ENCODE measurements around the gene PUS10.
"Not testable (repeated sequence)": the region's sequence is repeated elsewhere in the genome, so short reads cannot be mapped to it uniquely, and the experiment has no call there.

The PUS10 gene

DNA sequence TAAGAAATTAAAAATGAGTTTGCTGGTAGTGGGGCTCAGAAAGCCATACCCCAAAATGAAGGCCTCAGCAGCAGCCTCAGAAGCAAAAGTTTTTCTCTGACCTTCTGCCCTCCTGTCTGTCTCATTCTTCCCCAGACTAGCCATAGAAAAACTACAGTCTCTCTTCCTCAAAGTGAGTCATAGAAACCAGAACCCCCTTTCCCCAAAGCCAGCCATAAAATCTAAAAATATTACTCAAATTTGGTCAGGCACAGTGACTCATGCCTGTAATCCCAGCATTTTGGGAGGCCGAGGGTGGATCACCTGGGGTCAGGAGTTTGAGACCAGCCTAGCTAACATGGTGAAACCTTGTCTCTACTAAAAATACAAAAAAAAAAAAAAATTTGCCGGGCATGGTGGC lies 5.8 kb downstream of the PUS10 start:
- not testable (repeated sequence) for DNase-seq (ENCODE audit: low spot score)

DNA sequence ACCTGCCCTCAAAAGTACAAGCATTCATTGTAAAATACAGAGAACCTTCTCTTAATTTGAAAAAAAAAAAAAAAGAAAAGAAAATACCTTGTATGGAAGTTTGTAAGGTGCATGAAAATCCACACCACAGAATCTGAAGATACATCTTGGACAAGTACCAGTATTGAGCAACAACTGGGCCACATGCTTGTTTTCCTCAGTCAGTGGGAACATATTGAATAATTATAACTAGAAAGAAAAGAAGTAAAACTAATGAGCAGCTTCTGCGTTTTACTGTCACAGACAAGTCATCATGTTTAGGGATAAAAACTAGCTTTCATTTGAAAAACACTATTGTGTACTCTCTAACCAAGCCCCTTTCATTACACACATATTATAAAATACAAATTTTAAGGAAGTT lies 6.4 kb downstream of the PUS10 start:
- DNase-seq (ENCODE audit: low spot score), result no peak

DNA sequence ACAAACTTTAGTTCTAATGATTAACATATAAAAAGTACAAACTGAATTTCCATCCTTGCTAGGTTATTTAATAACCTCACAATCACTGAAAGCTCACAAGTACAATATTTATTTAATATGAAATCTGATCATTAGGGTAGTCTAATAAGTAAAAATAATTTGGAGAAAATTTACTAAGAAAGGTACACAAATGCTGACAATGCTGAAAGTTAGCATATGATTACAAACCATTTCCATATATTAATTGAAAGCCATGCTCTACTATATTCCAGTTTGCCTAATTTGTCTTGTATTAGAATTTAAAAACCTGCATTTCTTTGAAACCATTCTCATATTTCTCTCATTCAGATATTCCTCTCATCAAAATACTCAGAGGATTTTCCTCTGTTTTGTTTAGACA lies 8.7 kb downstream of the PUS10 start:
- no peak for DNase-seq (ENCODE audit: low spot score)

DNA sequence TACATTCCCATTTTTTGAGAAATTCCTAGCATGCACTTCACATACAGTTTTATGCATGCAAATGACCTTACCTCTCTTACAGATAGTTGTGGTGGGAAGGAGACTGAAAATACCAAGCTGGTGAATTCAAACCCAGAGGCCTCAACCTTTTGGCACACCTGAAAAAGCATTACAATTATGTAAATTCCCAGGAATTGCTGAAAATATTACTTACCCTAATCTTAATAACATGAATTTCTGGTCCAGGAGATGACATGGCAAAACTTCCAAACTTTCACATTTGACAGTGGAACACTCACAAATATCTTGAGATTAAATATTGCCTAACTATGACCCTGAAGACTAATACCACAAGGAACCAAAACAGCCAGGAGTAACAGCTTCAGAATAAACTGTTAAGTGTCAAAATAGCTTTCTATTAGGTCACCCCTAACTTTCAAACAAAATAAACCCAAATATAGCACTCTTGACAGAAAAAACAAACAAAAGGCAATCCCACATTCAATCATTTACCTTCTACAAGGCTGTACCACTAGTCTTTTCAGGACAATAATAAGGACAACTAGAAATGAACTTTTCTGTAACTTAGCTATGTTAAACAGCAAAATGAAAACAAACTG lies 11.5 kb downstream of the PUS10 start:
- DNase-seq (ENCODE audit: low spot score), result no peak

DNA sequence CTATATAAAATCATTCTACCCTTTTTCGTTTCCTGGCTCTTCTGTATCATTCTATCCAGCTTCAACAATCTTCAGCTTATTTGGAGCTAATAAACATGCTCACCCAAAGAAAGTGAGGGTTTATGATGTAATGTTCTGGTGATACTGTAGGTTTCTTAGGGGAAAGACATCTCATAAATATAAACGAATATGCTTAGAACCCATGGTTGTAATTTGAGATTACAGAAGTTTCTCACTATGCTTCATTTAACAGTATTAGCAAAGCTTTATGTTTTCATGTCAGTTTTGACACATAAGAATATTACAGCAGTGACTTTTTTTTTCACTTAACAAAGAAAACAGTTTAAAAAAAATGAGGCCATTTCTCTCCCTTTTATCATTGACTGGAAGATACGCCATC lies 12.3 kb downstream of the PUS10 start:
- no peak for DNase-seq (ENCODE audit: low spot score)

DNA sequence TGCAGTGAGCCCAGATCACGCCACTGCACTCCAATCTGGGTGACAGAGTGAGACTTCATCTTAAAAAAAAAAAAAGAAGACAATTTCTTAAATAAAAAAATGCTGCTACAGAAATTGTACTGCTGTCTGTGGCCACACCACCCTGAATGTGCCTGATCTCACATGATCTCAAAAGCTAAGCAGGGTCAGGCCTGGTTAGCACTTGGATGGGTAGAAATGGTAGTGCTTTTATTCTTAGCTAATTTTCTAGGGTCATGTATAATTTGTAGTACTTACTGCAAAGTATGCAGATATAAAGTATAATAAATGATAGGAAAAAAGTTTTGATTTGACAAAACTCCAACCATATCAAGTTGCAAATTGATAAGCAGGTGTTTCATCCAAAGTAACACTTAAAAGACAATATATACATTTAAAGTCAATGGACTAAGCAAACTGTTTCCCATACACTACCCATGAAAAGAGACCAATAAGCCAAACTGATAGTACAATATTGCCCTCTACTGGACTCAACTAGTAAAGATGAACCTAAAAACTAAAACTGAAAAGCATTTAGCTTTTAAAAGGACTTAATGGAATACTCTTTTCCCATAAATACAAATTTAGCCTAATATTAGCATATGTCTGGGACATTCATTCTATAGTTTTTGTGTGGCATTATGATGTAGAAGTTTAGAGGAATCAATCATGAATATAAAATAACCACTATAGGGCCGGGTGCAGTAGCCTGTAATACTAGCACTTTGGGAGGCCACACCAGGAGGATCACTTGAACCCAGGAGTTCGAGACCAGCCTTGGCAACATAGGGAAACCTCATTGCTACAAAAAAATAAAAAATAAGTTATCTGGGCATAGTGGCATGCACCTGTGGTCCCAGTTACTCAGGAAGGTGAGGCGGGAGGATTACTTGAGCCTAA lies 19.2 kb downstream of the PUS10 start:
- DNase-seq (ENCODE audit: low spot score), result peak; percentile 50

DNA sequence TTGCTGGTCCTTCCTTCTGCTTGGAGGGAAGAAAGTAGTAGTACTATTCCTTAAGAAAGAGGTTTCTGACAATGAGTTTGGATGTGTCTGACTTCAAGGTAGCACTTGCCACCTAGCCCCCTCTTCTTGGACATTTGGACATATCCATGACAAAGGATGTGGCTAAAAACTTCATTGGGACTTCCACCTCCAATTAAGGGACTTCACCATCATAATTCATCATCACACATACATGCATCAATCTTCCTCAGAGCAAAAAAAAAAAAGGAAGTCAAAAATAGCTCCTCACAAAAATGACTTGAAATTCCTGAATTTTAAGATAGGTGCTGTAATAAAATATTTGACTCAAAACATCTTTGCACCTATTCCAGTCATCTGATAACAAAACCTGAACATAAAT lies 23.9 kb downstream of the PUS10 start:
- no peak for DNase-seq (ENCODE audit: low spot score)

DNA sequence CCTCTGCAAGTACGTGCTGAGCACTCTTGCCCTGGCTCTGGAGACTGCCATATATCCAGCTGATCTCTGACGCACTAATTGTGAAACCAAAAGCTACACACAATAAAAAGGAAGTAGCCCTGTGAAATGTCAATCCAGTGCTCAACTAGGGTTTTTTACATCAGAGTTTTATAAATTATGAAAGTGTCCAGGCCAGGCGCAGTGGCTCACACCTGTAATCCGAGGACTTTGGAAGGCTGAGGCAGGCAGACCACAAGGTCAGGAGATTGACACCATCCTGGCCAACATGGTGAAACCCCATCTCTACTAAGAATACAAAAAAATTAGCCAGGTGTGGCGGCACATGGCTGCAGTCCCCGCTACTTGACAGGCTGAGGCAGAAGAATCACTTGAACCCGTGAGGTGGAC lies 25.1 kb downstream of the PUS10 start:
- no peak for DNase-seq (ENCODE audit: low spot score)

DNA sequence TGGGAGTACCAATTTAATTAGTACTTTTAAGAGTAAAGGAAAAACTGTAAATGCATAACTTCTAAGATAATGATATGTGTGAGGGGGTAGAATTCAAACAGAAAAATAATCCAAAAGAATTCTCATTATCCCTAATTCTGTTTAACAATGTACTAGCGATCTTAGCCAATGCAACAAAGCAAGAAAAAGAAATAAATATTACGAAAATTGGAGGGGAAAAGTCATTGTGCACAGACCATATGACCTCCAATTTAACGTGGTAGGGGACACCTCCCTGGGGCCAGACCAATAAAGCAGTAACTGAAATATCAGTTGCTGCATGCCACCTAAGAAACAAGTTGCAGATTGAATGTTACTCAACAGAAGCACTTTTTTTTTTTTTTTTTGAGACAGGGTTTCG lies 26.4 kb downstream of the PUS10 start:
- DNase-seq (ENCODE audit: low spot score), result no peak

DNA sequence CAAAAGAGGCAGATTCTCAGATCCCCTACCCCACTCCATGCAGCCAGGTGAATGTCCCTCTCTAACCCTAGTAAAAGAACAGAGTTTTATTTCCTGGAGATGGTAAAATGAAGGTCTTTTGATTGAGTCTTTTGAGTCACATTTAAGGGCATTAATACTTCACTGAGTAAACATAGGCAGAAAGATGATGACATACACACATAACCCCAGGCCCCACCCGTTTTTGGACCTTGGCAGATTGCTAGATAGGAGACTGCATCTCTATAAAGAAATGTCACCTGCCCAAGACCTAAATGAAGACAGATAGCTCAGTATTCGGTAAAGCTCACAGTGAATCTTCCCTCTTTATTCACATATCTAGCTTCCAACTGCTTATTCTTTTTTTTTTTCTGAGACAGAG lies 28.8 kb downstream of the PUS10 start:
- DNase-seq (ENCODE audit: low spot score), result no peak

DNA sequence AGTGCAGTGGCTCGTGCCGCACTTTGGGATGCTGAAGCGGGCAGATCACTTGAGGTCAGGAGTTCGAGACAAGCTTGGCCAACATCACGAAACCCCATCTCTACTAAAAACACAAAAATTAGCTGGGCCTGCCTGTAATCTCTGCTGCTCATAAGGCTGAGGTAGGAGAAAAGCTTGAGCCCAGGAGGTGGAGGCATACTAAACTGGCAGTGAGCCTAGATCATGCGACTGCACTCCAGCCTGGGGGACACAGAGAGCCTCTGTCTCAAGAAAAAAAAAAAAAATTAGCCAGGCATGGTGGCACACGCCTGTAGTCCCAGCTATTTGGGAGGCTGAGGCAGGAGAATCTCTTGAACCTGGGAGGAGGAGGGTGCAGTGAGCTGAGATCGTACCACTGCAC lies 30.4 kb downstream of the PUS10 start:
- DNase-seq (ENCODE audit: low spot score), result not testable (repeated sequence)

DNA sequence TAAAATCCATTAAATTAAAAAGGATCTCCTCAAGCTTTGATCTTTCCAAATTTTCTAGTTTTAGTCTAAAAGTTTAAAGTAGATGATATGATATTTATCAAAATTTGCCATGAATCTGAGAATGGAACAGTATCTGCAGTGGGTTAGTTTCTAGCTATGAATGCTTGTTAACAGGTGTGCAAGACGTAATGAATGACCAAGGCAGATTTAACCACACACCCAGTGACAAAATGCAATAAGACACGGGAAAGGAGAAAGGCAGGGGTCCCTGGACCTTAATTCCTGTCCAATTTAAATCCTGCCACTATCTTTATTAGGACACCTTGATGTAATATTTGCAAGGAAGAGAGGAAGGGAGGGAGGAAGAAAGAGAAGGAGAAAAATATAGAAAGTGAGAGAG lies 31.0 kb downstream of the PUS10 start:
- DNase-seq (ENCODE audit: low spot score), result no peak

DNA sequence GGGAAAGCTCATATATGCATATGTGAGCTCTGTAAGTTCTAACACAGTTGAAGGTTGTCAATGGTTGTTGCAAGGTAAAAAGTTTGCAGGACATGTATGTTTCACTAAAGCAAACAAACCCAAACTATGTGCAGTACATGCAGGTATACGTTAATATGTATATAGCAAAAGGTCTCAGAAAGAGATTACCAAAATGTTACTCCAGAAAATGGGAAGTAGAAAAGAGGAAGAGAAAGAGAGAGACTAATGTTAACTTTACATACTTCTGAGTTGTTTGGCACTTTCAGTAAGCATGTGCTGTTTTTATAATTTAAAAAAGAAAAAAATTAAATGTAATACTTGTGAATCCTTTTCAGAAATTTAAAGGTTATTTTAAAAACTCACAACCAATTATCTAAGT lies 33.3 kb downstream of the PUS10 start:
- DNase-seq (ENCODE audit: low spot score), result no peak

DNA sequence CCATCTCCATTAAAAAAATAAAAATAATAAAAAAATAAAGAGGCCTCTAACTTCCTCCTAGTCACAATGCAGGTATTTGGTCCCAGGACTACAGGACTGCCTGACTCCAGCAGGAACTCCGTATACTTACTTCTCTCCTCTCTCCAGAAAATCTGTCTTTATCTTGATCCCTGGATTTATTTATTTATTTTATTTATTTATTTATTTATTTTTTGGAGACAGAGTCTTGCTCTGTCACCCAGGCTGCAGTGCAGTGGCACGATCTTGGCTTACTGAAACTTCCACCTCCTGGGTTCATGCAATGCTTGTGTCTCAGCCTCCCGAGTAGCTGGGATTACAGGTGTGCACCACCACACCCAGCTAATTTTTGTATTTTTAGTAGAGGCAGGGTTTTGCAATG lies 36.0 kb downstream of the PUS10 start:
- not testable (repeated sequence) for DNase-seq (ENCODE audit: low spot score)

DNA sequence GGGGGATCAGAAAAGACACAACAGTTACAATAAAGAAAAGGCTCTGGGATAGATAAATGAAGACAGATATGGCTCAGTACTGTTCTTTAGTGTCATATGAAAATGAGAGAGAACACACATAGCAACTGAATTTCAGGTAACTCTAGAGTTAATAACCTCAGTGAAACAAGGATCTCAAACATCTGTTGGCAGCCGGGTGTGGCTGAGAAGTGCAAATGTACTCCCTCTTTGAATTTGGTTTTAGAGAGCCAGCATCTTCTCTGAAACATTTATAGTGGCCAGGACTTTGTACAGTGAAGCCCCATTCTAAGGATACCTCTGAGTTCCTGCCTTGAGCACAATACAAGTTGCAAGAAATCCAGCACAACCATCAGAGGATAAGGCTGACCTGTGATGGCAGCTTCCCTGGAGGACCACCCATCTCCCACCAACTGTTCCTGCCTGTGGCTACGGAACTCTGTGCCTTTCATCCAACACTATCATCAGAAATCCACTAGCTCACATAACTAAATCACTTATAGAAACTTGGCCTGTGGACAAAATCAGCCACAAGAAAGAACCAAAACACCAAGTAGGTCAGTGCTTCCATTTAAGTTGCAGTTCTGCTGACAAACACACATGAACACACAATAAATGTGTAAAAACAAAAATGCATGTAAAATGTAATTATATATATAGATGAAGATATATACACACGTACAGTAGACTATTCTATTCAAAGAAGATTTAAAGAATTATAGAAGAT lies 37.8 kb downstream of the PUS10 start:
- no peak for DNase-seq (ENCODE audit: low spot score)

DNA sequence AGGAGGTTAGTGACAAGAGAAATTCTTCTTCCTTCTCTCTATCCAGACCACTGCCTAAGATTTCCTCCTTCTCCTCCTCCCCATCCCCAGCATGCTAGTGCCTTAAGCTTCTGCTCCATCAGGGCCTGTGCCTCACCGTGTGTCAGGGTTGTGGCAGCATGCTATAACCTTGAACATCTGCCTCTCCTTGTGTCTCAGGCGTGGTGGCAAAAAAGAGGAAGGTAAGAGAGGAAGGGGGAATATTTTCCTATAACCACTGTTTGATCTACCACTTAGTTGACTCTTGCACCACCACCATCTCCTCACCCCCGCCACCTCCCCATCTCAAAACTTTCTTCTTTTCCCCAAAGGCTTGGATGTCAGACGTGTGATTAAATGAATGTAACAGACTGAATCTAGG lies 38.8 kb downstream of the PUS10 start:
- no peak for DNase-seq (ENCODE audit: low spot score)

DNA sequence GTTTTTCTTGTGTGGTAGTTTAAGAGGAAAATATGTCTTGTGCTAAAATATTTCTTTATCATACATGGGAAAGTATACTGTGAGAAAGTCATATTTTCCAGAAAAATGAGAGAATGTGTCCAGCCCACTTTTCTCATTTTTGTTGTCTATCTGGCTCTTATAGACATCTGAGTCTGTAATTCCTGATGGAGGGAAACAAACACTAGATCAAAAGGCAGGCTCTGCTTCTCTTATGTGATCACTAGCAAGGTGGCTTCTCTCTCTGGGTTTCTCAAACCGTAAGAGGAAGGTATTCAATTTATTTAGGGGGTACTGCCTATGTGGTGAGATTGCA lies 40.5 kb downstream of the PUS10 start:
- DNase-seq (ENCODE audit: low spot score), result no peak

DNA sequence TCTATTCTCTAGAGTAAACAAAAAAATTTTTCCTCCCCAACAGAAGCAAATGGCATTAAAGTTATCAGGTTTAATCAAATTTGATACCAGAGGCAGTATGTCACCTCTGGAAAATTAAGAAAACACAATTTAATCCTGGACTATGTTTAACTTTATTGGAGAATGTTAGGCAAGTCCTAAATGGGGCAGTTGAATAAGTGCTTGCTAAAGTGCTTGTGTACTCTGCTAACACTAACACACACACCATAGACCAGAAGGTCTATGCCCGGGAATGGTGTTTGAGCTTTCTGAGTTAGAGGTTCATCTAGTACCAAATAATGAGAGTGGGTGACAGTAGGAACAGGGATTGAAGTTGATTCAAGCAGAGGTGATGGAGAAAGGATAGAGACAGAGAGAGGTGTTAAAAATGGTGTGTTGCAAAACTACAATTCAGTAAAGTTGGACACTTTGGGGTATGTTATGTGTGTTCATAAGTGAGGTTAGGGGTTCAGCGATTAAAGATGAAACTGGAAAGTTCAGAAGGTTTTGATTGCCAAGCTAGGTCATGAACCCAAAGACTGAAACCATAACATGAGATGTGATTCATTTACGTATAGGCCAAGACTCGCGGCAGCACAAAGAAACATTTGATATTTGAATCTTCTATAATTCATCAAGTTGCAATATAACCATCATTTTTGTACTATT lies 41.0 kb downstream of the PUS10 start:
- no peak for DNase-seq (ENCODE audit: low spot score)

DNA sequence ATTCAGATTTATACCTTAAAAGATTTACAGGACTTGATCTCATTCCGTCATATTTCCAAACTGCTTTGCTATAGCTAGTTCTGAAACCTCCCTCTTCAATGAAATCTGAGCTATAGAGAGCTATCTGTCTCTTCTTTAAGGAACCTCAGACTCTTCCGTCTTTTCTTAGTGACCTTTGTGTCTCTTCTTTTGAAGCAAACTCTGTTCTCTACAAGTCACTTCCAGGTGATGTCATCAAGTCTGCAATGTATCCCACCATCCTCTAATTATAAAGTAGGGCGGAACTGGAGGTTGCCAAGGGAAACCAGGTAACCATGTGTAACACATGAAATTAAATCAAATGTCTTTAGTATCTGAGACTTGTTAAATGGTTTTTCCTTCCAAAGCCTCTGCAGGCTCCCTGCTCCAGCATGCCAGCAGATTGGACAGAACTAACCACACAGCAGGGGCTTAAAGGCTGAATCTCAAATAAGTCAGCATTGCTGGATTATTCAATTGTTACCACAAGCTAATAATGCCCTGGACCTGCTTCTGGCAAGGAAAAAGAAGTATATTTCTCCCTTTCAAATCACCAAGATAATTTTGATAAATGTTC lies 41.7 kb downstream of the PUS10 start:
- no peak for DNase-seq (ENCODE audit: low spot score)

DNA sequence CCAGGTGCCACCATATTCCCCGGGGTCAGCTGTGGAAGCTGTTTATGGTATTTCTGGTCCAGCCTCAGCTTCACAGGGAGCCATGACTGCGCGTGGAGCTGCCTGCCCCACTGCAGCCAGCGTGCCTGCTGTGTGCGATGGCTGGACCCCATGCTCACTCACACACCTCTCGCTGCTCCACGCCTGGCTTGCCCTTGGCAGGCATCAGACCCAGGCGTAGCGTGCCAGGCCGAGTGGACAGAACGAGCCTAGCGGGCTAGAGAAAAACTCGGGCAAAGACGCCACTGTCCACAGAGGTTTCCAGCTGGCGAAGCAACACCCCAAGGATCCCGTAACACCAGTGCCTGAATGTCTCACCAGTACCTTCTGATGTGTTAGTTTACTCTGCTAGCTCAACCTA lies 43.4 kb downstream of the PUS10 start:
- no peak for DNase-seq (ENCODE audit: low spot score)

DNA sequence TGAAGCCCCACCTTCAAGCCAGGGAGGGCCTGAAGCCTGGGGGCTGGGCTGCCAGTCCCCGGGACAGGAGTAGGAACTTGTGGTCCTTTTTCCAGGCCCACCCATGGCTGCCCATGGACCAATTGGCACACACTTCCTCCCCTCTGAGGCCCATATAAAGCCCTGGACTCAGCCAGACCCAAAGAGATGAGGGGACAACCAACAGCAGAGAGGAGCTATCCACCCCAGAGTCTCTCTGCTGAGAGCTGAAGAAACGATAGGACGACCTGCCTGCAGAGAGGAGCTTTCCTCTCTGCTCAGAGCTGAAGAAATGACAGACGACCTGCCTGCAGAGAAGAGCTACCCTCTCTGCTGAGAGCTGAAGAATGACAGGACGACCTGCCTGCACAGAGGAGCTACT lies 44.4 kb downstream of the PUS10 start:
- DNase-seq (ENCODE audit: low spot score), result no peak
